Loucy (cell line): ENCODE measurements around the gene C1QL4.

Experiments used
- CTCF ChIP-seq: fragments of 200-600 bp; sonication (generic); conservative IDR thresholded peaks from 2 replicates; pipeline ENCODE4 v1.5.1; 2014; ENCODE audit warnings: mild to moderate bottlenecking, antibody characterized with exemption, low read length
- EZH2phosphoT487 ChIP-seq: fragments of 200-600 bp; IDR thresholded peaks from 2 replicates; pipeline ENCODE4 v1.6.1; 2018; ENCODE audit warnings: antibody characterized with exemption, mild to moderate bottlenecking, moderate library complexity, borderline replicate concordance

- peak; percentile 60 for TF ChIP-seq CTCF
- TF ChIP-seq EZH2phosphoT487: no peak
Measured at GRCh38 chr12:49357103-49357678, 20.2 kb upstream of the C1QL4 start.
